Neural progenitor cell (in vitro differentiated cells): ENCODE measurements around the gene LRRC8E. TPM values are rescaled to one million over a fixed set of nuclear protein-coding genes. Genes with fewer than 3 reads are reported as not detected.
"Not testable (repeated sequence)": the region's sequence is repeated elsewhere in the genome, so short reads cannot be mapped to it uniquely, and the experiment has no call there.

ENCODE experiments used
- DNase-seq: peaks from one replicate; pipeline ENCODE4 v3.0.0-alpha.2; 2016; ENCODE audit warnings: low spot score
- H2AFZ ChIP-seq: fragments of 200-600 bp; sonication (generic); replicated peaks from 2 replicates; pipeline ENCODE4 v1.6.1; 2016; ENCODE audit warnings: antibody characterized with exemption
- H3F3A ChIP-seq: fragments of 200-600 bp; sonication (generic); 2 replicates; pipeline ENCODE4 v1.6.1; 2016; ENCODE audit warnings: antibody characterized with exemption, low read depth
- H3K27ac ChIP-seq: fragments of 200-600 bp; sonication (generic); 2 replicates; pipeline ENCODE4 v1.5.1; 2016; ENCODE audit warnings: mild to moderate bottlenecking
- H3K27me3 ChIP-seq: fragments of 200-600 bp; sonication (generic); 2 replicates; pipeline ENCODE4 v1.6.1; 2016; ENCODE audit warnings: mild to moderate bottlenecking, moderate library complexity
- H3K36me3 ChIP-seq: fragments of 200-600 bp; sonication (generic); 2 replicates; pipeline ENCODE4 v1.5.1; 2016
- H3K4me1 ChIP-seq: fragments of 200-600 bp; sonication (generic); 2 replicates; pipeline ENCODE4 v1.6.1; 2016; ENCODE audit warnings: mixed run types
- H3K4me2 ChIP-seq: fragments of 200-600 bp; sonication (generic); 2 replicates; pipeline ENCODE4 v1.6.1; 2016
- H3K4me3 ChIP-seq: fragments of 200-600 bp; sonication (generic); 2 replicates; pipeline ENCODE4 v1.5.1; 2016
- H3K79me2 ChIP-seq: fragments of 200-600 bp; sonication (generic); 2 replicates; pipeline ENCODE4 v1.6.1; 2016; ENCODE audit warnings: low read depth
- H3K9ac ChIP-seq: fragments of 200-600 bp; sonication (generic); 2 replicates; pipeline ENCODE4 v1.6.1; 2016
- H3K9me3 ChIP-seq: fragments of 200-600 bp; sonication (generic); 2 replicates; pipeline ENCODE4 v1.5.1; 2016; ENCODE audit warnings: low read depth
- H4K20me1 ChIP-seq: fragments of 200-600 bp; sonication (generic); 2 replicates; pipeline ENCODE4 v1.6.1; 2016; ENCODE audit warnings: low read depth
- H3K27ac Mint-ChIP-seq: 3 replicates; pipeline ENCODE4 v1.8.0; 2021; ENCODE audit warnings: mixed read lengths
- H3K27me3 Mint-ChIP-seq: 2 replicates; pipeline ENCODE4 v1.8.0; 2022; ENCODE audit warnings: low read depth, mild to moderate bottlenecking, inconsistent platforms, moderate library complexity, mixed read lengths; ENCODE audit not compliant: insufficient read depth
- H3K36me3 Mint-ChIP-seq: 3 replicates; pipeline ENCODE4 v1.8.0; 2021; ENCODE audit warnings: mixed read lengths
- H3K4me1 Mint-ChIP-seq: 3 replicates; pipeline ENCODE4 v1.8.0; 2021; ENCODE audit warnings: mixed read lengths
- H3K4me3 Mint-ChIP-seq: 3 replicates; pipeline ENCODE4 v1.8.0; 2021; ENCODE audit warnings: mild to moderate bottlenecking, moderate library complexity, mixed read lengths
- H3K9me3 Mint-ChIP-seq: 3 replicates; pipeline ENCODE4 v1.8.0; 2020; ENCODE audit warnings: mixed read lengths
- EZH2 ChIP-seq: fragments of 200-600 bp; sonication (generic); IDR thresholded peaks from 2 replicates; pipeline ENCODE4 v1.6.1; 2017; ENCODE audit warnings: antibody characterized with exemption, mild to moderate bottlenecking, moderate library complexity
- EZH2phosphoT487 ChIP-seq: fragments of 200-600 bp; sonication (generic); IDR thresholded peaks from 2 replicates; pipeline ENCODE4 v1.6.1; 2017; ENCODE audit warnings: antibody characterized with exemption
- total RNA-seq: library from RNA; depleted of rRNA; stranded (reverse); fragments of >200 nt; gene quantifications from 2 replicates; pipeline ENCODE4 v1.2.3, GENCODE V29; 2015; ENCODE audit warnings: low replicate concordance
- TF ChIP-seq, protein P1 (sequence below): fragments of 200-600 bp; sonication (generic); IDR thresholded peaks from 2 replicates; pipeline ENCODE4 v1.5.1; 2017; ENCODE audit warnings: antibody characterized with exemption, mild to moderate bottlenecking

LRRC8E gene
- total RNA-seq, 1 donor from 2014 or later, result 1.2 TPM

DNA sequence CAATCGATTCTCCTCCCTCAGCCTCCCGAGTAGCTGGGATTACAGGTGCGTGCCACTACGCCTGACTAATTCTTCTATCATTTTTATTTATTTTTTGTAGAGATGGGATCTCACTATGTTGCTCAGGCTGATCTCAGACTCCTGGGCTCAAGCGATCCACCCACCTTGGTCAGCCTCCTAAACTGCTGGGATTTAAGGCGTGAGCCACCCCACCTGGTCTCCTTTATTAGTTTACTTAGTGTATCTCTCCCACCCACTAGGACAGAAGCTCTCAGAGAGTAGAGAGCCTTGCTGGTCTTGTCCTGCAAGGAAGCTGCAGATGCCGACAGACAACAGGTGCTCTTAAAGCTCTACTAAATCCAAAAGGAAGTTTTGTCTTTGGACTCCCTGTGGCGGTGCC lies 2.5 kb upstream of the LRRC8E start:
- Mint-ChIP-seq H3K27ac (no peak overlapping the region), H3K27me3 (peaks cover 20% of the 10 kb centered on the region), H3K4me1 (peaks cover 6% of the 10 kb centered on the region), H3K36me3 (no peaks in the 10 kb centered on the region), H3K9me3 (peaks cover 3% of the 10 kb centered on the region), H3K4me3 (no peak overlapping the region)
- Histone ChIP-seq H4K20me1 (no peaks in the 10 kb centered on the region), H3F3A (peaks cover 7% of the 10 kb centered on the region), H3K9ac (no peak overlapping the region), H3K36me3 (no peaks in the 10 kb centered on the region), H3K4me1 (no peaks in the 10 kb centered on the region), H3K79me2 (no peaks in the 10 kb centered on the region), H3K4me3 (no peak overlapping the region), H3K4me2 (no peak overlapping the region), H2AFZ (no peak overlapping the region), H3K27ac (no peak overlapping the region), H3K9me3 (no peaks in the 10 kb centered on the region), H3K27me3 (peaks cover 44% of the 10 kb centered on the region)
- TF ChIP-seq, protein P1, sequence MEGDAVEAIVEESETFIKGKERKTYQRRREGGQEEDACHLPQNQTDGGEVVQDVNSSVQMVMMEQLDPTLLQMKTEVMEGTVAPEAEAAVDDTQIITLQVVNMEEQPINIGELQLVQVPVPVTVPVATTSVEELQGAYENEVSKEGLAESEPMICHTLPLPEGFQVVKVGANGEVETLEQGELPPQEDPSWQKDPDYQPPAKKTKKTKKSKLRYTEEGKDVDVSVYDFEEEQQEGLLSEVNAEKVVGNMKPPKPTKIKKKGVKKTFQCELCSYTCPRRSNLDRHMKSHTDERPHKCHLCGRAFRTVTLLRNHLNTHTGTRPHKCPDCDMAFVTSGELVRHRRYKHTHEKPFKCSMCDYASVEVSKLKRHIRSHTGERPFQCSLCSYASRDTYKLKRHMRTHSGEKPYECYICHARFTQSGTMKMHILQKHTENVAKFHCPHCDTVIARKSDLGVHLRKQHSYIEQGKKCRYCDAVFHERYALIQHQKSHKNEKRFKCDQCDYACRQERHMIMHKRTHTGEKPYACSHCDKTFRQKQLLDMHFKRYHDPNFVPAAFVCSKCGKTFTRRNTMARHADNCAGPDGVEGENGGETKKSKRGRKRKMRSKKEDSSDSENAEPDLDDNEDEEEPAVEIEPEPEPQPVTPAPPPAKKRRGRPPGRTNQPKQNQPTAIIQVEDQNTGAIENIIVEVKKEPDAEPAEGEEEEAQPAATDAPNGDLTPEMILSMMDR, result no peak
- TF ChIP-seq EZH2phosphoT487, result no peak
- TF ChIP-seq EZH2, result no peak
- DNase-seq, result no peak

DNA sequence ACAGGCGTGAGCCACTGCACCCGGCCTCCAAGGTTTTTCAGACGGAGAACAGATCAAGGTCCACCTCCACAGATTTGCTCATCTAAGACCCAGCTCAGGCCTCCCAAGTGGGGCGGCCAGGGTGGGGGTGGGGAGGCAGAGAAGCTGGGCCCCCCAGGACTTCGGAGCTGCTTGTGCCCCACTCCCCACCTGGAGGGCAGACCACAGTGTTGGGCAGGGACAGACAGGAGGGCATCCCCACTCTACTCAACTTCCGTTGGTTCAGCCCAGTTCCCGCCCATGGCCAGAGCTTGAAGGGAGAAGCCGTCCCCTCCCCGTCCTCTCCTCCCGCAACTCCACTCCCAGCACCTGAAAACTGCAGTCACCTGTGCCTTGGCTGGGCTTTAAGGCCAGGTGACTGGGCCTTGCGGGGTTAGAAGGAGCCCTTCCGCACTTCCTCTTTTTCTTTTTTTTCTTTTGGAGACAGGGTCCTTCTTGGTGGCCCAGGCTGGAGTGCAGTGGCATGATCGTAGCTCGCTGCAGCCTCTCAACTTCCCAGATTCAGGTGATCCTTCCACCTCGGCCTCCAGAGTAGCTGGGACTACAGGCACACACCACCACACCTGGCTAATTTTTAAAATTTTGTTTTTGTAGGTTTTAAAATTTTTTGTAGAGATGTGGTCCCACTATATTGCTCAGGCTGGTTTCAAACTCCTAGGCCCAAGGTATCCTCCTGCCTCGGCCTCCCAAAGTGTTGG lies 734 bp upstream of the LRRC8E start:
- Mint-ChIP-seq H3K4me1 (peaks cover 11% of the 10 kb centered on the region), H3K9me3 (no peaks in the 10 kb centered on the region), H3K27me3 (peaks cover 22% of the 10 kb centered on the region), H3K4me3 (no peak overlapping the region), H3K36me3 (no peaks in the 10 kb centered on the region), H3K27ac (no peak overlapping the region)
- Histone ChIP-seq H3F3A (peaks cover 7% of the 10 kb centered on the region), H3K36me3 (no peaks in the 10 kb centered on the region), H2AFZ (no peak overlapping the region), H3K4me2 (peak overlapping the region; percentile 88), H3K9me3 (no peaks in the 10 kb centered on the region), H3K27ac (no peak overlapping the region), H3K27me3 (peaks cover 44% of the 10 kb centered on the region), H4K20me1 (no peaks in the 10 kb centered on the region), H3K4me3 (no peak overlapping the region), H3K79me2 (no peaks in the 10 kb centered on the region), H3K4me1 (no peaks in the 10 kb centered on the region), H3K9ac (no peak overlapping the region)
- TF ChIP-seq EZH2, result no peak
- no peak for TF ChIP-seq EZH2phosphoT487
- TF ChIP-seq, protein P1, result no peak
- DNase-seq, result no peak

DNA sequence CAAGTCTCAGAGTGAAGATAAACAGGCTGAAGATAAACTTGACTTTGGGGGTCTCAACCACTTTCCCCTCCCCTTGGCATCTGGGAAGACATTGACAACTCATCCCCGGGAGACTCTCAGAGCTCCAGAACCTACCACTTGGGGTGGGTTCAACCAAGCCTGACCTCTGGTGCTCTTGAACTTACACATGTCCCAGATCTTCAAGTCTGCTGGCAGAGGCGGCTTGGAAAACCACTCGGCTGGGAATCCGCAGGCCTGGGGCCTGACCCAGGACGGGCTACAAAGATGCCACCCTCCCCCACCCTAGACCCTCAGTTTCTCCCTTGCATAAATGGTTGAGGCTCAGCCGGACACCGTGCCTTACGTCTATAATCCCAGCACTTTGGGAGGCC lies 512 bp downstream of the LRRC8E start:
- Histone ChIP-seq H3K27ac (no peak overlapping the region), H3K4me3 (peak overlapping the region; percentile 50), H2AFZ (no peak overlapping the region)

DNA sequence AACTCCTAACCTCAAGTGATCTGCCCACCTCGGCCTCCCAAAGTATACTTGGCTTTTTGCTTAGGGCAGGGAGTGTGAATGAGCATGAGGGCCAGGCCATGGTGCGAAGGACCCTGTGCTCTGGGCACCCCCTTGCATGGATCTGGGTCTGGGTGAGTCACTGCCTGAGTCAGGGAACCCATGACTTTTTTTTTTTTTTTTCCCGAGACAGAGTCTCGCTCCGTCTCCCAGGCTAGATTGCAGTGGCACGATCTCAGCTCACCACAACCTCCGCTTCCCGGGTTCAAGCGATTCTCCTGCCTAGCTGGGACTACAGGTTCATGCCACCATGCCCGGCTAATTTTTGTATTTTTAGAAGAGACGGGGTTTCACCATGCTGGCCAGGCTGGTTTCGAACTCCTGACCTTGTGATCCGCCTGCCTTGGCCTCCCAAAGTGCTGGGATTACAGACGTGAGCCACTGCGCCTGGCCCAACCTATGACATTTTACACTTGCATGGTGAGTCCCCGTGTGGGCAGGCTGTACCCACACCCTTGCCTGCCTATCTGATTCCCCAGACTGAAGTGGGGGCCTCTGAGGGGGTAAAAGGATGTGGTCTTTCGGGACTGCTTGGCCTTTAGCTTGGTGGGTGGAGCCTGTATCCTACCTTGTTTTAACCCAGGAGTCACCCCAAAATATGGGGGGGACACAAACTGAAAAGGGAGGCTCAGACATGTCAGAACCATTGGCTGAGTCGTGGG lies 5.2 kb downstream of the LRRC8E start:
- DNase-seq, H3K9me3 Mint-ChIP-seq: not testable (repeated sequence)

More for the DNA sequence above, 512 bp downstream of the LRRC8E start:
- H3K4me3 Mint-ChIP-seq, result peak overlapping the region; percentile 59
- H3K79me2 ChIP-seq, result no peaks in the 10 kb centered on the region
- no peaks in the 10 kb centered on the region for H3K9me3 Mint-ChIP-seq
- H3K36me3 Mint-ChIP-seq, result no peaks in the 10 kb centered on the region
- no peaks in the 10 kb centered on the region for H3K4me1 ChIP-seq
- no peak overlapping the region for H3K9ac ChIP-seq
- H3F3A ChIP-seq, result peaks cover 7% of the 10 kb centered on the region
- peak overlapping the region; percentile 88 for H3K4me2 ChIP-seq
- peaks cover 44% of the 10 kb centered on the region for H3K27me3 ChIP-seq
- TF ChIP-seq, protein P1, result no peak
- TF ChIP-seq EZH2, result no peak
- TF ChIP-seq EZH2phosphoT487, result no peak
- no peaks in the 10 kb centered on the region for H4K20me1 ChIP-seq
- peaks cover 20% of the 10 kb centered on the region for H3K27me3 Mint-ChIP-seq
- DNase-seq, result no peak
- no peak overlapping the region for H3K27ac Mint-ChIP-seq
- H3K9me3 ChIP-seq, result no peaks in the 10 kb centered on the region
- H3K4me1 Mint-ChIP-seq, result peaks cover 11% of the 10 kb centered on the region
- H3K36me3 ChIP-seq, result no peaks in the 10 kb centered on the region

More for the DNA sequence above, 5.2 kb downstream of the LRRC8E start:
- H3K4me1 ChIP-seq, H3K9me3 ChIP-seq, H3K4me3 Mint-ChIP-seq, H3K27ac ChIP-seq, H3K36me3 Mint-ChIP-seq, H2AFZ ChIP-seq, H3F3A ChIP-seq, H3K9ac ChIP-seq, H3K4me1 Mint-ChIP-seq, H4K20me1 ChIP-seq, H3K27me3 Mint-ChIP-seq, H3K4me3 ChIP-seq, H3K79me2 ChIP-seq, H3K27ac Mint-ChIP-seq, H3K4me2 ChIP-seq, H3K36me3 ChIP-seq: not testable (repeated sequence)
- H3K27me3 ChIP-seq, result peaks cover 18% of the 10 kb centered on the region
